Testis (tissue), 3 donors: Measurements from ENCODE around the gene CPNE7. TPM values are rescaled to one million over a fixed set of nuclear protein-coding genes. Genes with fewer than 3 reads are reported as not detected.

ENCODE experiments used
- DNase-seq: peaks from one replicate; pipeline ENCODE4 v3.0.0-alpha.2; 2019
- H3K27ac ChIP-seq, 2 donors: fragments of 200-600 bp; sonication (generic); one replicate each; pipeline ENCODE4 v1.5.1; 2019
- H3K27me3 ChIP-seq: fragments of 200-600 bp; sonication (generic); one replicate; pipeline ENCODE4 v1.5.1; 2019
- H3K36me3 ChIP-seq: fragments of 200-600 bp; sonication (generic); one replicate; pipeline ENCODE4 v1.5.1; 2017; ENCODE audit warnings: low read depth; ENCODE audit errors: missing control alignments
- H3K4me1 ChIP-seq: fragments of 200-600 bp; sonication (generic); one replicate; pipeline ENCODE4 v1.5.1; 2019
- H3K4me3 ChIP-seq, 2 donors: fragments of 200-600 bp; sonication (generic); one replicate each; pipeline ENCODE4 v1.5.1; 2017 to 2019
- H3K9me3 ChIP-seq: fragments of 200-600 bp; sonication (generic); one replicate; pipeline ENCODE4 v1.5.1; 2017
- POLR2A ChIP-seq: fragments of 450-650 bp; IDR thresholded peaks from one replicate; pipeline ENCODE4 v1.6.1; 2017; ENCODE audit warnings: antibody characterized with exemption, mild to moderate bottlenecking, moderate library complexity
- WGBS, 2 donors: methylation state at CpG; one replicate each; pipeline ENCODE4 v1.1.5; 2018; 5-methylcytosine and 5-hydroxymethylcytosine counted together
- intact Hi-C: fragments of 100-400 bp; cut with DNase I; formaldehyde crosslinking; loops from one replicate; pipeline ENCODE4 v1.15.1; 2023; ENCODE audit warnings: low total_unique reads
- polyA plus RNA-seq: library from polyadenylated mRNA; stranded (reverse); fragments of 350-450 nt; fragmentation: Illumina TruSeq; extraction: RNeasy Lipid Tissue Mini Kit (QIAGEN cat#74804); gene quantifications from one replicate; pipeline ENCODE4 v1.2.3, GENCODE V29; 2014; ENCODE audit warnings: low read depth, low replicate concordance; ENCODE audit not compliant: insufficient read depth
- total RNA-seq, 2 donors: library from RNA; depleted of rRNA; stranded (reverse); fragments of >200 nt; gene quantifications; one replicate each; pipeline ENCODE4 v1.2.3, GENCODE V29; 2016
- TF ChIP-seq, protein P1 (sequence below), 3 experiments: fragments of 450-650 bp in 2 of 3; fragments of 200-600 bp in 1 of 3; sonication (generic) in 1 of 3; IDR thresholded peaks; one replicate each; pipeline ENCODE4 v1.5.1; 2016 to 2019; ENCODE audit warnings: antibody characterized with exemption in 3 of 3, mild to moderate bottlenecking in 2 of 3, moderate library complexity in 1 of 3

The CPNE7 gene
- total and polyA plus RNA-seq, 3 donors from 2014 or later, result 3.3 to 15.0 (median 12.5) TPM

DNA sequence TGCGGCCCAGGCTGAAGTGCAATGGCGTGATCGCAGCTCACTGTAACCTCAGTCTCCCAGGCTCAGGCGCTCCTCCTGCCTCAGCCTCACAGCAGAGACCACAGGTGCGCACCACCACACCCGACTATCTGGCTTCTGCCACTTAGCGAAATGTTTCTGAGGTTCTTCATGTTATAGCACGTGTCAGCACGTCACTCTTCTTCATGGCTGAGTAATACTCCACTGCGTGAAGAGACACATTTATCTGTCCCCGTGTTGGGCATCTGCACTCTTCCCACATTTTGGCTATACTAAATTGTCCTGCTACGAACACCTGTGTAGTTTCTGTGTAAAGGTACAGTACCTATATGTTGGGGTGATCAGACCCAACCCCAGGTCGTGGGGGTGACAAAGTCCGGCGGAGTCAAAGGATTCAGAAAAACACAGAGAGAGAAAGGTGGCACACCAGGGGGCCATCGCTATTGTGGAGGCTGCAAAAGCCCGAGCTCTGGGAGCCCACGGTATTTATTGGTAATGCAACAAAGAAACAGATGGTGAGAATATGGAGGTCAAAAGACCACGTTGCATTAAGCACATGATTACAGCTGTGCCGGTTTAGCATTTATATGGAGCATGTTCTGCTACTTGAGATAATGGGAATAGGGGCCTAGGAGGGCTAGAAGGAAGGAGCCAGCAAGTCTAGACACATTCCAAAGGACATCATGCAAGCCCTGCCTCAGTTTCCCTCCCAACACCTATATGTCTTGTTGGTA, 37.0 kb downstream of the CPNE7 start:
- no peaks in the 10 kb centered on the region for H3K27me3 ChIP-seq
- no peaks in the 10 kb centered on the region for H3K4me1 ChIP-seq
- H3K36me3 ChIP-seq, result no peaks in the 10 kb centered on the region
- TF ChIP-seq, protein P1, sequence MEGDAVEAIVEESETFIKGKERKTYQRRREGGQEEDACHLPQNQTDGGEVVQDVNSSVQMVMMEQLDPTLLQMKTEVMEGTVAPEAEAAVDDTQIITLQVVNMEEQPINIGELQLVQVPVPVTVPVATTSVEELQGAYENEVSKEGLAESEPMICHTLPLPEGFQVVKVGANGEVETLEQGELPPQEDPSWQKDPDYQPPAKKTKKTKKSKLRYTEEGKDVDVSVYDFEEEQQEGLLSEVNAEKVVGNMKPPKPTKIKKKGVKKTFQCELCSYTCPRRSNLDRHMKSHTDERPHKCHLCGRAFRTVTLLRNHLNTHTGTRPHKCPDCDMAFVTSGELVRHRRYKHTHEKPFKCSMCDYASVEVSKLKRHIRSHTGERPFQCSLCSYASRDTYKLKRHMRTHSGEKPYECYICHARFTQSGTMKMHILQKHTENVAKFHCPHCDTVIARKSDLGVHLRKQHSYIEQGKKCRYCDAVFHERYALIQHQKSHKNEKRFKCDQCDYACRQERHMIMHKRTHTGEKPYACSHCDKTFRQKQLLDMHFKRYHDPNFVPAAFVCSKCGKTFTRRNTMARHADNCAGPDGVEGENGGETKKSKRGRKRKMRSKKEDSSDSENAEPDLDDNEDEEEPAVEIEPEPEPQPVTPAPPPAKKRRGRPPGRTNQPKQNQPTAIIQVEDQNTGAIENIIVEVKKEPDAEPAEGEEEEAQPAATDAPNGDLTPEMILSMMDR (IDR thresholded peaks at IDR 0.05), result no peak
- no peak for TF ChIP-seq POLR2A
- 84 to 85% methylated on average over 20 of the region's 20 CpGs for WGBS, 2 donors
- intact Hi-C loops, result no loop called here
- H3K9me3 ChIP-seq, result no peaks in the 10 kb centered on the region
- no peak for DNase-seq
- H3K4me3 ChIP-seq, result no peak overlapping the region
- no peak overlapping the region for H3K27ac ChIP-seq

DNA sequence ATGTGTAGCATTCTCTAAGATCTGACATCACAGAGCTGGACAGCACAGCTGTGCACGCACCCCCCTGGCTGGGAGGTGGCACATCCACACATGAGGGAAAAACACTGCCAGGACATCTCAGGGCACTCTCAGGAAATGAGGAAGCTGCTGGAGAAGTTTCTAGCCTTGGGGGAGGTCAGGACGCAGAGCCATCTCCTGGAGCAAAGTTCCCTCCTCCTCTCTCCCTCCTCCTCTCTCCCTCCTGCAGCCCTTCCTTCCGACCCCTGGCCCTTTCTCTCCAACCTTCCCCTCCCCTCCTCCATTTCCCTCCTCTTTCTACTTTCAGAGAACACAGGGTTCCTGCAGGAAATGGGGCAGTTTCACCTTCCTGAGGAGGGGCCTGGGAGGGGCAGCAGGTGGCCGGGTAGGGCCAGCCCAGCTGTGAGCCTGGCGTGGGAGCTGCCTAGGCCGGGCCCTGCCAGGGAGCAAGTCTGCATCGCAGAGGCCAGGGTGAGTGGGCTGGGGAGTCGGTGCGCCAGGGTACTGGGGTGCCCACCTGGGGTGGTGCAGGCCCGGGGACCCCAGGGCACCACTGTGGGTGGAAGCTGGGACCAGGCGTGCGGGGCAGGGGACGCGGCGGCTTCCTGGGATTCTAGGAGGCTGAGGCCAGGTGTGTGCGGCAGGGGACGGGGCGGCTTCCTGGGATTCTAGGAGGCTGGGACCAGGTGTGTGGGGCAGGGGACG, 37.8 kb downstream of the CPNE7 start, which contains the start of gene DPEP1:
Gene DPEP1 (plus strand): TSS at position 412 of the 723 bp plus-strand sequence. CDS start 16,769 bp downstream, outside the sequence.
- no peak for TF ChIP-seq POLR2A
- TF ChIP-seq, protein P1 (IDR thresholded peaks at IDR 0.05), result no peak
- Histone ChIP-seq H3K27ac (no peak within 1 kb of the TSS), H3K4me1 (no peaks in the 10 kb centered on the region), H3K27me3 (no peaks in the 10 kb centered on the region), H3K4me3 (no peak within 1 kb of the TSS), H3K36me3 (no peaks in the 10 kb centered on the region), H3K9me3 (no peaks in the 10 kb centered on the region)
- DNase-seq, result no peak
- WGBS, 2 donors, result 70 to 78% methylated on average over 13 to 19 of the region's 19 CpGs
- intact Hi-C loops, result no loop called here

GRCh38 chr16:89613954-89614459, 38.4 kb downstream of the CPNE7 start:
- no peaks in the 10 kb centered on the region for H3K27me3 ChIP-seq
- 90% methylated on average over 13 to 22 of the region's 22 CpGs for WGBS, 2 donors
- no peak overlapping the region for H3K4me3 ChIP-seq
- TF ChIP-seq POLR2A, result no peak
- TF ChIP-seq, protein P1 (IDR thresholded peaks at IDR 0.05), result no peak
- H3K27ac ChIP-seq, result no peak overlapping the region
- H3K9me3 ChIP-seq, result no peaks in the 10 kb centered on the region
- intact Hi-C loops, result no loop called here
- no peak for DNase-seq
- no peaks in the 10 kb centered on the region for H3K4me1 ChIP-seq
- H3K36me3 ChIP-seq, result no peaks in the 10 kb centered on the region

GRCh38 chr16:89615176-89615575, 39.6 kb downstream of the CPNE7 start:
- intact Hi-C loops, result no loop called here

More at GRCh38 chr16:89615176-89615575, 39.6 kb downstream of the CPNE7 start:
- no peaks in the 10 kb centered on the region for H3K4me1 ChIP-seq
- 80 to 97% methylated on average over 1 to 12 of the region's 13 CpGs for WGBS, 2 donors
- no peak for DNase-seq
- no peaks in the 10 kb centered on the region for H3K27me3 ChIP-seq
- TF ChIP-seq, protein P1 (IDR thresholded peaks at IDR 0.05), result no peak
- TF ChIP-seq POLR2A, result no peak
- no peaks in the 10 kb centered on the region for H3K9me3 ChIP-seq
- H3K4me3 ChIP-seq, result no peak overlapping the region
- H3K27ac ChIP-seq, result no peak overlapping the region
- H3K36me3 ChIP-seq, result no peaks in the 10 kb centered on the region
